Epithelial cell of proximal tubule (primary cell): ENCODE measurements around the gene CPSF4. TPM values are rescaled to one million over a fixed set of nuclear protein-coding genes. Genes with fewer than 3 reads are reported as not detected.

Experiments
- DNase-seq: peaks from one replicate; pipeline ENCODE4 v3.0.0-alpha.2; 2011; ENCODE audit warnings: low read depth
- H3K4me3 ChIP-seq: 2 replicates; pipeline ENCODE4 v1.5.1; 2011; ENCODE audit warnings: low read depth, mild to moderate bottlenecking, low read length
- total RNA-seq: library from RNA; depleted of rRNA; stranded (reverse); fragments of >200 nt; gene quantifications from 2 replicates; pipeline ENCODE4 v1.2.3, GENCODE V29; 2015
- TF ChIP-seq, protein P1 (sequence below): conservative IDR thresholded peaks from 2 replicates; pipeline ENCODE4 v1.5.1; 2012; ENCODE audit warnings: low read depth, mild to moderate bottlenecking, low read length

CPSF4 gene
- total RNA-seq, 1 donor from 2014 or later, result 15.8 TPM

DNA sequence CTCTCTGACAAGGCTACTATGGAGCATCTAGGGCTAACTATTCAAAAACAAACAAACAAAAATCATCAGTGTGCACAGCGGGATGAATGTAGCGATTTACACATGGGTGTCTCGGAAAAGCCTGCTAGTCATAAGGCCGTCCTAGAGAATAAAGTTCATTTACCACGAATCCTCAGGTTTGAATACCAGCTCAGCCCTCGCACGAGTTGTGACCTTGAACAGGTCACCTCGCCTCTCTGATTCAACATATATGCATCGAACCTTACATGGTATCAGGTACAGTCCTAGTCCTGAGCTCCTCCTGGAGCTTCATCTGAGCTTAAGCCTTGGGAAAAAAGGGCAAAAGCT is 26.7 kb downstream of the CPSF4 start:
- H3K4me3 ChIP-seq, result peak overlapping the region; percentile 97
- DNase-seq, result no peak
- TF ChIP-seq, protein P1, sequence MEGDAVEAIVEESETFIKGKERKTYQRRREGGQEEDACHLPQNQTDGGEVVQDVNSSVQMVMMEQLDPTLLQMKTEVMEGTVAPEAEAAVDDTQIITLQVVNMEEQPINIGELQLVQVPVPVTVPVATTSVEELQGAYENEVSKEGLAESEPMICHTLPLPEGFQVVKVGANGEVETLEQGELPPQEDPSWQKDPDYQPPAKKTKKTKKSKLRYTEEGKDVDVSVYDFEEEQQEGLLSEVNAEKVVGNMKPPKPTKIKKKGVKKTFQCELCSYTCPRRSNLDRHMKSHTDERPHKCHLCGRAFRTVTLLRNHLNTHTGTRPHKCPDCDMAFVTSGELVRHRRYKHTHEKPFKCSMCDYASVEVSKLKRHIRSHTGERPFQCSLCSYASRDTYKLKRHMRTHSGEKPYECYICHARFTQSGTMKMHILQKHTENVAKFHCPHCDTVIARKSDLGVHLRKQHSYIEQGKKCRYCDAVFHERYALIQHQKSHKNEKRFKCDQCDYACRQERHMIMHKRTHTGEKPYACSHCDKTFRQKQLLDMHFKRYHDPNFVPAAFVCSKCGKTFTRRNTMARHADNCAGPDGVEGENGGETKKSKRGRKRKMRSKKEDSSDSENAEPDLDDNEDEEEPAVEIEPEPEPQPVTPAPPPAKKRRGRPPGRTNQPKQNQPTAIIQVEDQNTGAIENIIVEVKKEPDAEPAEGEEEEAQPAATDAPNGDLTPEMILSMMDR, result no peak

DNA sequence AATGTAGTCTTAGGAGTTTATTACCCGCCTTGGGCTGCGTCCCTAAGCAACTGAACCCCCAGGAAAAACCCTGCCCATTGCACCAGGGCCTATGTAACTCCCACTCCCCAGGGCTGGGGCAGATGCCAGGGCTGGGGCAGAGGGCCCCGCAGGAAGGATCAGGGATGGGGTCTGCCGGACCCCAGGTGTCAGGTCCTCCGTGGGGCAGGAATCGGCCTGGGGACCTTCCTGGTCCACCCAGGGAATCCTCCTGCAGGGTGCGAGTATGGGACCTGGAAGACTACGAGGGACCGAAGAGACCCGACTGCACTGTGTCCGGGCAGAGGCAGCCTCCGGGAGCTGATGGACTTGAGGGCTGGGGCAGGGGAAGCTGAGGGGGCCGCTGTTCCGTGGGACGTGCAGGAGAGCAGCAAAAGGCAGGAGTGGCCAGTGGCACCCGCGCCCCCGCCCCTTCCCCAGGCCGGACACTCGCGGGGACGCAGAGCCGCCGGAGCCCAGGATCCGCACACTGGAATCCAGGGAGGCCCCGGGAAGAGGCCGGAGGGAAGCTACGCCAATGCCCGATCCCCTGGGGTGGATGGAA is 29.7 kb downstream of the CPSF4 start:
- TF ChIP-seq, protein P1, result no peak
- no peak for DNase-seq

DNA sequence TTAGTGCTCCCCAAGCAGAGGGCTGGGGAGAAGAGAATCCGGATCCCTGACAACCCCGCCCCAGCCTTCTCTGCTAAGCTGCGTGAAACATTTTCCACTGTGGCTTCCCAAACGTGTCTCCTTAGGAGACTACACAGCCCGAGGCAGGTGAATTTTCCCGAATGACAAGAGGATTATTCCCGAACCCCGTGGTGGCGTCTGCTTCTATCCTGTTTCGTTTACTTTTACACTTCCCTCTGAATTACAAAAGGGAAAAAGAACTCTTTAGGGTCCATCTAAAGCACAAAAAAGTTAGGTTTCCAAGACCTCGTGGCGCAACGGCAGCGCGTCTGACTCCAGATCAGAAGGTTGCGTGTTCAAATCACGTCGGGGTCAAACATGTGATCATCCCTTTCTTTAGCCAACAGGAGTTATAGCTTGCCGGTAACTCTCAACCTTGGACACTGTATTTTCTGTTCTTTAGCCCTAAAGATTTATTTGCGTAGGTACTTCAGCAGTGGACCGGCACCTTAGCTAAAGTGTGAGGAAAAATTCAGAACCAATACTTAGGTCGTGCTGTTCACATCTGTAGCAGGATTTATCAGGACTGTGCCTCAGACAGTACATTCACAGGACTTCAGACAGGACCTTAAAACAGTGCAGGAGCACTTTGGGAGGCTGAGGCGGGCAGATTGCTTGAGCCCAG is 30.8 kb downstream of the CPSF4 start:
- no peak for DNase-seq
- no peak overlapping the region for H3K4me3 ChIP-seq
- TF ChIP-seq, protein P1, result no peak

More for the DNA sequence above, 29.7 kb downstream of the CPSF4 start:
- H3K4me3 ChIP-seq, result no peak overlapping the region

DNA sequence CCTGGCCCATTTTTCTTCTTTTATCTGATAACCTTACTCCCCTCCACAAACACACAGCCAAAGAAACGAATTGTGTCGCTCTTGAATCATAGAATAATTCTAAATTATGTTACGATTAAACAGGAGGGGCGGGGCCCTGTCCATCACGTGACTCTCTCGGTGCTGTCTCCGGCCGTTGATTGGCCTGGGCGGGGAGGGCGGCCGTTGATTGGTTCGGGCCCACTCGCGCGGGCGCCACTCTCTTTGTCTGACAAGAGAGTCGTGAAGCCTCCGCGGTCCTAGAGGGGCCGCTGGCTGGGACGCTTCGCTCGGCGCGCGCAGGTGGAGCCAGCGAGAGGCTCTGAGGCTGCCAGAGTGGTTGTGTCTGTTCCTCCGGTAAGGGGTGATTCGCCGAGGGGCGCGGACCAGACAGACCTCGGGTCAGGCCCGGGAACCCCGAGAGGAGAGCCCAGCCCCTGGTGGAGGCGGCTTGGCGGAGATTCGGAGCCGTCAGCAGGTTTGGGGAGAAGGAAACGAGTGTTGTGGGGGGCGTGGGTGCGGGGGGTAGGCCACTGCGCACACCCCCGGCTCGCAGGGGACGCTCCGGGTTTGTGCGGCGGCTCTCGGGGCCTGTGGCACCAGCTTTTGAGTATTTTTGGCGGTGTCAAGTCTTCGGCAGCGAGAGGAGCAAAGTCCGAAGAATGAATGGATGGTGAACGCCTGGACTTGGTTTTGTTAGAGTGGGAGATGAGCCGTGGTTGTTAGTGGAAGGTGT is 34.0 kb downstream of the CPSF4 start, which contains the start of gene ZNF789:
Gene ZNF789, plus strand, starts transcription at position 330 of the 754 bp plus-strand sequence. CDS start 3,567 bp downstream, outside the sequence.
- H3K4me3 ChIP-seq, result peak within 1 kb of the TSS; percentile 99
- TF ChIP-seq, protein P1, result no peak
- peak; percentile 54 for DNase-seq

DNA sequence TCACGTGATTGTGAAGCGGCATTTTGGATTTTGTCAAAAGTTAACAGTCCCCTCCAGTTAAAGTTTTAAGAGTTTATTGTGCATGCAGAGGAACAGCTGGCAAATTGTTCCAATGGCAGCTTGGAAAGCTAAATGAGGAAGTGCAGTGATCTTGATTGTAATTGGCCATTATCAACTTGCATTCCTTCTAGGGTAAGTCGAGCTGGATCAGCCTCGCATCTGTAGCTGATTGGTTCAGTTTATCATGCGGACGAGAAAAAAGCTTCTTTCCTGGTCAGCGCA is 34.5 kb downstream of the CPSF4 start:
- TF ChIP-seq, protein P1, result no peak
- DNase-seq, result peak; percentile 63
- H3K4me3 ChIP-seq, result peak overlapping the region; percentile 99

DNA sequence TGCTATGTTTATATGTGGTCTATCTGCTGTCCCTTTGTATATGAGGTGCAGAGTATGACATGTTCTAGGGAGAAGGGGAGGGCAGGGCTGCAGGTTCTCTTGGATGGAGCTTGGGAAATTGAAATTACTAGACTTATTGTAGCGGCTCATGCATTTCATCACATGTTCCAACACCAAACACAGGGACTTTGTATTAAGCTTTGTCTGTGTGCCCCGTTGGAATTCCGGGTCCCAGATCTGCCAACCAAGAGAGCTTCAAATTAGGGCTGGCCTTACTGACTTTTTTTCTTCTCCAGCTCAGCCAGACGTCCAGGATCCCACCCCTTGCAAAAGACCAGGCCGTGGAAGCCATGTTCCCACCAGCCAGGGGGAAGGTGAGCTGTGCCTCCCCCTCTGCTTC is 37.4 kb downstream of the CPSF4 start:
- TF ChIP-seq, protein P1, result no peak
- no peak for DNase-seq
- no peak overlapping the region for H3K4me3 ChIP-seq
